NCI-H69 (cell line): Measurements from ENCODE around the gene WDSUB1.
A peak's percentile ranks its signal among the peaks of the same experiment; 100 is the strongest.

Source experiments
- DNase-seq: peaks from one replicate; lab custom pipeline; 2025; lab: John Stamatoyannopoulos, UW

The WDSUB1 gene, protein sequence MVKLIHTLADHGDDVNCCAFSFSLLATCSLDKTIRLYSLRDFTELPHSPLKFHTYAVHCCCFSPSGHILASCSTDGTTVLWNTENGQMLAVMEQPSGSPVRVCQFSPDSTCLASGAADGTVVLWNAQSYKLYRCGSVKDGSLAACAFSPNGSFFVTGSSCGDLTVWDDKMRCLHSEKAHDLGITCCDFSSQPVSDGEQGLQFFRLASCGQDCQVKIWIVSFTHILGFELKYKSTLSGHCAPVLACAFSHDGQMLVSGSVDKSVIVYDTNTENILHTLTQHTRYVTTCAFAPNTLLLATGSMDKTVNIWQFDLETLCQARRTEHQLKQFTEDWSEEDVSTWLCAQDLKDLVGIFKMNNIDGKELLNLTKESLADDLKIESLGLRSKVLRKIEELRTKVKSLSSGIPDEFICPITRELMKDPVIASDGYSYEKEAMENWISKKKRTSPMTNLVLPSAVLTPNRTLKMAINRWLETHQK

DNA sequence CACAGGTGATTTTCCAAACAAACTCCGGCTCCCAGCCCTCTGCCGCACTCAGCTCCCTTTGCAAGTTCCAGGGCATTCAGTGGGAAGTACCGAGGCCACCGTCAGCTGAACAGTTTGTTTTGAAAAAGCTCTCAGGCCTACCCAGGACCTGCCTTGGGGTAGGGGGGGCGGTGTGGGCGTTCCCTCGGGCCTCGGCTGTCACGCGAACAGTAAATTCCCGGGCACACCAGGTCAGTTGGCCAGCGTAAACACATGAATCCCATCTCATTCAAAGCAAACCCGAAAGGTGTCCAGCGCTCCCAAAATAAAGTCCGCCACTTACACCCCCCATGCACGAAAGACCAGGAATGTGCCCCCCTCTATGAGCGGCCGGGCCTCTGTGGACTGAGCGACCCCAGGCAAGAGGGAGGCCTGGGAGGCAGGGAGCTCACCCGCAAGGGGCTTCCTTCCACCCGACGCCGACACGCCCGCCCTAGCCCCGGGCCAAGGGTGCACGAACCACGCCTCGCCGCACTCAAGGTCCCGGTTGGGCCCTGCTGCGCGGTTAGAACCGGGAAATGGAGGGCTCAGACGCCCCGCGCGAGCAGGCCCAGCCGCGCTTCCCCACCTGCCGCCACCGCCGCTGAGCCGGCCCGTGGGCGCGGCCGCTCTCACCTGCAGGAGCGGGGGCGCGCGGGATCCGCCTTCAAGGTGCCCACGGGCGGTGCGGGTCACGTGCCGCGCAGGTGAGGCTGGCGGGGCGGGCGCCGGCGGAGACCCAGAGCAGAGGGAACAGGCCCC, at the start of gene WDSUB1:
Gene WDSUB1 (minus strand): TSS at position 775 of the 780 bp plus-strand sequence. CDS start 3,634 bp downstream, outside the sequence.
- DNase-seq = peak; percentile 75

DNA sequence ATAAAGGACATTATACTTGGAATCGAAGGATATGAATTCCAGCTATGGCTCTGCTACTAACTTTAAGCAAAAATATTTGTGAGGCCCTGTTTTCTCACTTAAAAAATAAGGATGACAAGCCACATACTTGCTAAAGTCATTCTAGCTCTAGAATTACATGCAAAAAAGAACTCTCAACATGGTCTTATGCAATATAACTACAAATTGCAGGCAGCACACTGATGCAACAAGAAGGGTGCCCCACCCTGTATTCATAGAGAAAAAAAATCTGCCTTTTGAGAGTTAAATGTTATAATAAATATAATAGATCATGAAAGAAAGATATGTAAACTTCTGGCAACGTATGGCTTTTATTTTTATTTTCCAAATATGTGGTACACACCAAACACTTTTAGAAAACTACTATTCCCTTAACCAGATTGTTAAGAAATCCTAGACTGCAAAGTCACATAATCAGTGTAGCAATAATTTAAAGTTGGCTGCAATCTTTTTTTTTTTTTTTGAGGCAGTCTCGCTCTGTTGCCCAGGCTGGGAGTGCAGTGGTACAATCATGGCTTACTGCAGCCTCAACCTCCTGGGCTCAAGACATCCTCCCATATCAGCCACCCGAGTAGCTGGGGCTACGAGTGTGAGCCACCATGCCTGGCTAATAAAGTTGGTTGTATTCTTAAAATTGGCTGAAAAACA, 40.2 kb upstream of the WDSUB1 start:
- peak; percentile 1 for DNase-seq

DNA sequence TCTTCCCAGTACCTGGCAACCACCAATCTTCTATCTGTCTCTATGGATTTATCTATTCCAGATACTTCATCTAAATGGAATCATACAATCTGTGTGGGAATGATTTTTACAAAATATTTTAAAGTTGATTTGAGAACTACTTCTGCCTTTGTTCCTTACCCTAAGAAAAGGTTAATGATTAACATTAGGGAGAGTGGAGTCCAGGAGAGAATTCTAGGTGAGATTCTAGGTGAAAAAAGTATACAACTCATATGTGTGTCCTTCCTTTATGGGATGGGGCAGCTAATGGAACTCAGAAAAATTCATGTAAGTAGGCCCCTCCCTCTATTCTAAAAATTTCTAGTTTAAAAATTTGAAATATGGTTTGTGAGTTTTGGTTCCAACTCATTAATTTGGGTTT, 35.9 kb upstream of the WDSUB1 start:
- no peak for DNase-seq

DNA sequence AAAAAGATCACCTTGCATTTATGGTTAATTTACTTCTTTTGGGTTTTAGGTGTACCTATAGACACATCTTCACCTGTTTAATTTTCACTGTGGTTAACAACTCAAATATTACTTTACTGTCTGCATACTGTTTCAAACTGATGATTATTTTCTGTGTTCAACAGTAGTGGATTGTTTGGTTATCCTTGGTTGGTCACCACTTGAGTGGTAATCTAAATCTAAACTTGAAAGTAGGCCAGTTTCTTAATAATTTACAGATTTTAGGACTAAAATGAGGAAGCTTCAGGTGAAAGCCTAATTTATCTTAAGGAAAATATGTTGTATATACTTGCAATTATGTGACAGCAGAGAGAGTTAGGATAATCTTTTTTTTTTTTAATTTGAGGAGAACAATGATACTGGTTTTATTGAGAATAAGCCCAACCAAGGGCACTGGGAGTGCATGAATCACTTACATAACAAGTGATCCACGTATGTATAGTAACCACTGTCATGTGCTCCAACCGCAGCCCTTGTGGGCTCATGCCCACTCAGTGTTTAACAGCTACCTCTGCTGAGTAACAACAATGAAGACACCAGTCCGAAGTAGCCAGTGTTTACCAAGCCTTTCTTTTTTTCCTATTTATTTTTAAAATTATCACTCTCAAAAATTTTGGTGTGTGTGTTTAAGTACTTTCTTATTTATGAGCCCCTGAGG, 31.0 kb upstream of the WDSUB1 start:
- DNase-seq = no peak

DNA sequence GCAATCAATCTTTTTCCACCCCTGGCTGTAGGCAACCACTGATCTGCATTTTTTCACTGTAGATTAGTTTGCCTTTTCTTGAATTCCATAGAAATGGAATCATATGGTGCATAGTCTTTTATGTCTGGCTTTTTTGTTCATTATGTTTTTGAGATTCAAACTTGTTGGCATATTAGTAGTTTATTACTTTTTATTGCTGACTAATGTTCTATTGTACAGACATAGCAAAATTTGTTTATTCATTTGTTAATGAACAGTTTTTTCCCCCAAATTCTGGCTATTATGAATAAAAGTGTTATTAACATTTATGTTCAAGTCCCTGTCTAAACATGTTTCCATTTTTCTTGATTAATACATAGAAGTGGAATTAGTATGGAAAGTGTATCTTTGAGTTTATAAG, 21.4 kb upstream of the WDSUB1 start:
- no peak for DNase-seq

DNA sequence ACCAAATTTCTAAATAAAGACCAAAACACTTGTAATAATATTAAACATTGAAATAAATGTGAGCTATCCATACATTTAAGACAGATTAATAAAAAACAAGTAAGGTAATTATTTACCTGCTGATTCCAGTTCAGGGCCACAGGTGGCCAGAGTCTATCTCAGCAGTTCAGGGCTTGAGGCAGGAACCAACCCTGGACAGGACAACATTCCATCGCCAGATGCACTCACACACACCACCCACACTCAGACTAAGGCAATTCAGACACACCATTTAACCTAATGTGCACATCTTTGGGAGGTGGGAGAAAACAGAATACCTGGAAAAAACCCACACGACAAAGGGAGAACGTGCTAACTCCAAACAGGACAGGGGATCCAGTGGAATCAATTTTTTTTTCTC, 14.1 kb upstream of the WDSUB1 start:
- DNase-seq = no peak

DNA sequence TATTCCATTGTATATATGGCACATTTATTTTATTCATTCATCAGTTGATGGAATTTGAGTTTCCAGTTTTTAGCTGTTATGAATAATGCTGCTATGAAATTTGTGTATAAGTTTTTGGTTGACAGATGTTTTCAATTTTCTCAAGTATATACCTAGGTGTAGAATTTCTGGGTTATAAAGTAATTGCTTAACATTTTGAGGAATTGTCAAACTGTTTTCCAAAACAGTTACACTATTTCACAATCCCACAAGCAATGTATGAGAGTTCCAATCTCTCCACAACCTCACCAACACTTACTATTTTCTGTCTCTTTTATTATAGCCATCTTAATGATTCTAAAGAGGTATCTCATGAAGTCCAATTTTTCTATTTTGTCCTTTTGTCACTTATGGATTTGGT, 12.5 kb upstream of the WDSUB1 start:
- no peak for DNase-seq

DNA sequence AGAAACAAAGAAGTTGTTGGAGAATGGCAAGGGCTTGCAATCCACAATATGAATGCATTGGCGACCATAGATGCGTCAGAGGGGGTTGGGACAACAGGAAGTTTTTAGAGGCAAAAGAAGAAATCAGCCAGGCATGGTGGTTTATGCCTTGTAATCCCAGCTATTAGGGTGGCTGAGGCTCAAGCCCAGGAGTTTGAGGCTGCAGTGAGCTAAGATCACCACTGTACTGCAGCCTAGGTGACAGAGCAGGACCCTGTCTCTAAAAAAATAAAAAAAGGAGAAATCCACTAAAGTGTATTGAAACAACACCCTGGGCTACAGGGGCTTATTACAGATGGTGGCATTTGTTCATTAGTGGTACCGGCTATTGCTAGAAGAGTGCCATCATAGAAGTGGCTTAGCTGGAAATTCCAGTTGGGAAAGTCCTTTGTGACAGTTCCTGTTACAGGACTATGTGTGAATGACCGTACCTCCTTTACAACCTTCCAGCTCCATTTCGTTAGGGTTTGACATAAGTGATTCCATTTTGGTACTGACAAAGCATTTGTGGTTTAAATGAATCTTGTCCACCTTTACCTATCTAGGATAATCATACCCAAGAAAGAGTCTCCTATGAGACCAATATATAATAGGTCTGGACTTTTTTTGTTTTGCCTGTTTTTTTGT, 10.7 kb upstream of the WDSUB1 start:
- DNase-seq = no peak

DNA sequence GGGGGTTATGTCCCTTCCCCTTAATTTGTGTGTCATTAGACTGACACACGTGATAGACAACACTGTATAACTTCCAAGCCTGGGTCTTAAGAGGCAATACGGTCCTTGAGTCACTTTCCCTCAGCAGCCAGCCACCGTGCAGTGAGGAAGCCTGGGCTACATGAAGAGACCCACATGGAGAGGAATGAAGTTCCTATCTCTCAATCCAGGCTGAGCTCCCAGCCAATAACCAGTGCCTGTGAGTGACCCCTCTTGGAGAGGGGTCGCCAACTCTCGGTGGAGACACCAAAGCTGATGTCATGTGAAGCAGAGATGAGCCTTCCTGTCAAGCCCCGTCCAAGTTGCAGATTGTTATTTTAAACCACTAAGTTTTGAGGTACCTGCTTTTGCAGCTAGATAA, 5.7 kb upstream of the WDSUB1 start:
- DNase-seq = no peak

DNA sequence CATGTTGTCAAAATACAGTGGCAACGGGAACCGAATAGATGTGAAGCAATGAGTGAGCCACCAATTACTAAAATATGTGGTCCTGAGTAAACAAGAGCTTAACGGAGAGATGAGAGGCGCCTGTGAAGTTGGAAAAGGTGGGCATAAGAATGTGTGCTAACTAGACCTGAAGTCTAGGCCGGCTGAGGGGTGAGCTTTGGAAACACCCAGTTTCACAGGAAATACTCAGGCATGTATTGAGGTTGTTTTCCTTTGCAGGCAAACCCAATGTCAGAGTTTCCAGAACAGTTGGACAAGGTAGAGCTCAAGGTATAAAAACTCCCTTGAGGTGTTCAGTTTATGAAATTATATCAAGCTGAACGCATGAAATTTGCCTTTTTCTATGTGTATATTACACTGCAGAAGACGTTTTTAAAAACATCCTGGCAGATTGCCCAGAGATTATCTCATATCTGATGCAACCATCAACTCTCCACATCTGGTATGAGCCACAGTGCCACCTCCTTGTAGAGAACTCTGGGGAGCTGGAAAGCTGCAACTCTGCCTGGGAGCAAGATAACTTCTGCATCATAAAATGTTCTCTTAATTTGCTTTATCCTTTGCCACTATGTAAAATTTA, 3.9 kb upstream of the WDSUB1 start:
- peak; percentile 78 for DNase-seq

DNA sequence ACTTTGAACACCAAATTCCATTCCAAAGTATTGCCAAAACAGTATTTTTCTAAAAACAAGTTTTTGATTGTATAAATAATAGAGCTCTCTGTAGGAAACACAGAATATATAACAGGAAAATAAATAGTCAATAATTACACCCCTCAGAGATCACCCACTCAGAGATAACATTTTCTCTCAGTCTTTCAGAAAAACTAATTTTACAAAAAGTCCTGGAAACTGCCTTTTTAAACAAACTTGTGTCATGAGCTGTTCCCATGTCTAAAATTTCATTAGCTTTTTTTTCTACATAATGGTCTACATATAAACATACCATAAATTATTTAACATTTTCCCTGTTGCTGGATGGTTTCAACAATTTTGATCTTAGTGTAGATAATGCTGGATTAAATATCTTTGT, 1.2 kb upstream of the WDSUB1 start:
- no peak for DNase-seq

DNA sequence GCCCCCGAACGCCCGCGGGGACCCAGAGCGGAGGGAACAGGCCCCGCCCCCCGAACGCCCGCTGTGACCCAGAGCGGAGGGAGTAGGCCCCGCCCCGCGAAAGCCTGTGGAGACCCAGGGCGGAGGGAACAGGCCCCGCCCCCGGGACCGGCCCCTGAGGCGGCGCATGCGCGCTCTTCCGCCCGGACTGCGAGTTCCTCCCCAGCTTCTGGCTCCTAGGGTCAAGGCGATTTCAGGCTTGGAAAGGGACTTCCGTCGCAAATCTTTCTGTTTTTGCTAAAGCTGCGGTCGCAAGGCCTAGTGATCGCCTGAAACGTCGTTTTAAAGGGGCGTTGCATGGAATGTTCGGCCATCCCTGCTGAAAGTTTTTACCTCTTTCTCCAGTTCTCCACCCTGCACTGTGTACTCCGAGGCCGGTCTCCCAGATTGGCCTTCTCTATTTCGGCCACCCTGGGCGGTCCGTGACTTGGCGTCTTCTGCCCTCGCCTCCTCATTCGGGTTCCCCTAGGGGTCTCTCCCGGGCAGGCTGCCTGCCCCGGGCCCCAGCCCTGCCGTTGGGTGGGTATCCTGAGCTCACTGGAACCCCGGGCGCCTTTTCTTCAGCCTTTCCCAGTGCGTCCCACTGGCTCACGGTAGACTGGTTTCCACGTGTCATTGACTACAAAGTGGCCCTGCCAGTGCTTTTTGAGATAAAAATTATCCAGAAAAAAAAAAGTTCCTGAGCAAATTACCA, 372 bp upstream of the WDSUB1 start:
- peak; percentile 96 for DNase-seq

DNA sequence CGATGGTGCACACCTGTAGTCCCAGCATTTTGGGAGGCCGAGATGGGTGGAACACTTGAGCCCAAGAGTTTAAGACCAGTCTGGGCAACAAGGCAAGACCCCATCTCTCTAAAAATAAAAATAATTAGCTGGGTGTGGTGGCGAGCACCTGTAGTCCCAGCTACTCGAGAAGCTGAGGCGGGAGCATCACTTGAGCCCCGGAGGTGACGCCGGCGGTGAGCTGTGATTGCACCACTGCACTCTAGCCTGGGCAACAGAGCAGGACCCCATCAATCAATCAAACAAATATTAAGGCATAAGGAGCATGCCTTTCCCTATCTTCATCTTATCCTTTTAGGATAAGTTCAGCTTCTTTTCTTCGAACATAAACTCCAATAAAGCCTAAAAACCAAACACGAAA, 1.1 kb downstream of the WDSUB1 start:
- DNase-seq = no peak

DNA sequence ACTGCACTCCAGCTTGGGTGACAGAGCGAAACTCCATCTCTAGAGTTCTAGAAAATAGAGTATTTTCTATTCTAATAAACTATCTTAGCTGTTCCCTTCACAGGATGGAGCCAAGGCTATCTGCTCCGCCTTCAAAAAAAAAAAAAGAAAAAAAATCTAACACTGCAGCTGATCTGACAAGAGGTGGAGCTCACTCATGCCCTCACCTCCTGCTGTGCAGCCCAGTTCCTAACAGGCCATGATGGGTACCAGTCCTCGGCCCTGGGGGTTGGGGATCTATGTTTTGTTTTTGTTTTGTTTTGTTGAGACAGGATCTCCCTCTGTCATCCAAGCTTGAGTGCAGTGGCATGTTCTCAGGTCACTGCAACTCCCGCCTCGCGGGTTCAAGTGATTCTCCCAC, 3.0 kb downstream of the WDSUB1 start:
- no peak for DNase-seq

DNA sequence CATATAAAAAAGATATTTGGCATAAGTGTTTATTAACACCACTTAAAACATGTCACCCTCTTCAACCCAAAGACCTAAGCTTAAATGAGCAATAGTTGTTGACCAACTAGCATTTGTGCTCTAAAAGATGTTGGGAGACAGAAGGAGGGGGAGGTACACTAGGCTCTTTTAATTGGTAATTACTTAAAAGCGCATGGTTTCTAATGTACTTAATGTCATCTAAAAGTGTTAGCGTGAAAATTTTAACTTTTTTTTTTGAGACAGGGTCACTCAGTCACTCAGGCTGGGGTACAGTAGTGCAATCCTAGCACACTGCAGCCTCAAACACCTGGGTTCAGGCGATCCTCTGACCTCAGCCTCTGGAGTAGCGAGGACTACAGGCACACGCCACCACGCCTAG, 5.5 kb downstream of the WDSUB1 start:
- DNase-seq = no peak

DNA sequence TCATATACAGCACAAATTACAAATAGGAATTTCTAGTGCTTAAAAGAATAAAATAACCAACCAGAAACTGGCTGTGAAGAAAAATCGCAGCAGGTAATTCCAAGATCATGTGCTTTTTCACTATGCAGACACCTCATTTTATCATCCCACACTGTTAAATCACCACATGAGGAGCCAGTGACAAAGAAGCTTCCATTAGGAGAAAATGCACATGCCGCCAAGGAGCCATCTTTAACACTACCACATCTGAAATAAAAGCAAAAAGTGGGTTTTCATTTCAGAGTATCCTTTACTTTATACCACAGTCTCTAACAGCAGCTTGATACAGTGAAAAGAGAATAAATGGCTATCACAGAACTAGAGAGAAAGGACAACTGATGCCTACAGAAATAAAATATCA, 6.8 kb downstream of the WDSUB1 start:
- DNase-seq = no peak

DNA sequence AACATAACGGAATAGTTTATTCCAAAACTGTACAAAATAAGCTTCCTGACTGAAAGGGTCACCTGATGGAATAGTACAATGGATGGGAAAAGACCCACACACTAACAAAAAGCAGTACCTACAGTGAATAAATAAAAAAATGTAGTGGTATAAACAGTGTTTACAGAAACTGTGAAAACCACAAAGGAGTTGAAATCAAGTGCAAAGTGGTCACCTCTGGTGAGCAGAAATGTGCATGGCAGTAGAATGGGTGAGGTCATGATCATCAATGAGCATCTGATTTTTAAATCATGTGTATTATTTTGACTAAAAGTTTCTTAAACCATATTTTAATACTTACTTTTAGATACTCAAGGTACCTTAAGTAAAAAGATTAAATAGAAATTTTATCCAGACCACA, 11.4 kb downstream of the WDSUB1 start:
- no peak for DNase-seq

DNA sequence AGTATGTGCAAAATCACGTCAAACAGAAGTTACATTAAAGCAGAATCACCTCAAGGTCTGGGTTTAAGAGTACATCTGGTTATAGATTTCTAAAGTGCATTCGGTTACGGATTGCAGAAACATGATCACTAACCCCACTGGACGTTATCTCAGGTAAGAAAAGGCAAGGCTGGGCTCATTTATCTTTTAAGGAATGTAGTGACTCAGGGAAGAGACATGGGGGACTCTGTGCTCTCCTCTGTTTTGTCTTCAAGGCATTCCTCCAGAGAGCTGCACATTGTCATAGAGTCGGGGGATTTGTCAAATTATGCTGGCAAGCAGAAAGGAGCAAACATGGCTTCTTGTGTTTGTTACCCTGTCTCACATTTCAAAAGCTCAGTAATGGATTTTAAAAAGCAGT, 14.3 kb downstream of the WDSUB1 start:
- peak; percentile 37 for DNase-seq

DNA sequence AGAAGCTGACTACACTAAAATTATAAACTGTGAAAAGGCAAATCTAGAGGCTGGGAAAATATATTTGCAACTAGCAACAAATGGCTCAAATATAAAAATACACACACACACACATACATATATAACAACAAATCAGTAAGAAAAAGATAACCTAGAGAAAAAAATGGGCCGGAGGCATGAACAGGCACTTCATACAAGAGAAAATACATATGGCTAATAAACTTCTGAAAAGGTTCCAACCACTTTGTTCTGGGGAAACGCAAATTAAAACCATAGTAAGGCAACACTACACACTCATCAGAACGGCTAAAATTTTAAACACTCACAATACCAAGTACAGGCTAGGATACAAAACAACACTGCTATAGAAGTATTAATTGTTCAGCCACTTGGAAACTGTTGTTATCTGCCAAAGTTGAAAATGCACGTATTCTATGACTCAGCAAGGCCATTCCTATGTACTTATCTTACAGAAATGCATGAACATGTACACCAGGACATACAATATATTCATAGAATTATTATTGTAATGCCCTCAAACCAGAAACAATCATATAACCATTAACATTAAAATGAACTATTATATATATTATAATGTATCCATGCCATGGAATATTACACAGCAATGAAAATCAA, 15.6 kb downstream of the WDSUB1 start:
- DNase-seq = no peak

DNA sequence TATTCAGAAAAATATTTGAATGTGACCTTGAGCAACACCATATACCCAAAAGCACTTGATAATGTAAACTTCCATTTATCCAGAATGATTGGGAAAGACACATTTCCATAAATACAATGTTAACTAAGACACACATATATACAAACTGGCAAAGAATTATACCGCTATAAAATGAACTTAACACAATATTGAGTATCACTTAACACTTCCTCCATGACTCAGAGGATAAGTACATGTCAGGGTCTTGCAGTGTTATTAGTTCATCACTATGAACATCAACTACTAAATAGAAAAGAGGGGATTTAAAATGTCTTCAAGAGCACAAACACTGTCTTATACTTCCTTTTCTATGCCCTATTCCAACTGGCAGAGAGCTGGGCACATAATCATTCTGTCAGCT, 18.6 kb downstream of the WDSUB1 start:
- DNase-seq = no peak
